GM18858 (cell line): Measurements from ENCODE around the gene BANP.
"Not testable (repeated sequence)": the region's sequence is repeated elsewhere in the genome, so short reads cannot be mapped to it uniquely, and the experiment has no call there.

Source experiments
- ATAC-seq: cut with Tn5 transposase; IDR thresholded peaks from one replicate; pipeline ENCODE4 v1.9.1; 2021; ENCODE audit not compliant: unreplicated experiment

Gene BANP

DNA sequence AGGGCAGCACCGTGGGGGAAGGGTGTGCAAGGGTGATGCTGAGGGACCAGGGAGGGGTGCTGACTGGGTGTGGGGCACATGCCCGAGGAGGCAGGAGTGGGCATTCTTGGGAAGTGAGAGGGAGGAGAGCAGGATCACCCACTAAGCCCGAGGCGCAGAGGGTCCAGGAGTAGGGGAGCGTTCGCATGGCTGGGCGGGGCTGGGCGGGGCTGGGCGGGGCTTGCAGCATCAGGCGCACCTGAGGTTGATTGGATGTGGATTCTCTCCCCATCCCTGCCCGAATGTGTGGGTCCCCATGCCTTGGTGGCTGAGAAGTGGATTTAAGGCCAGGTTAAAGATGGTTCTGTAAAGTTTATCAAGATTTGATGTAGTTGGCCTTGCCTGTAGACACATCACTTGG, 14.2 kb downstream of the BANP start:
- no peak for ATAC-seq

DNA sequence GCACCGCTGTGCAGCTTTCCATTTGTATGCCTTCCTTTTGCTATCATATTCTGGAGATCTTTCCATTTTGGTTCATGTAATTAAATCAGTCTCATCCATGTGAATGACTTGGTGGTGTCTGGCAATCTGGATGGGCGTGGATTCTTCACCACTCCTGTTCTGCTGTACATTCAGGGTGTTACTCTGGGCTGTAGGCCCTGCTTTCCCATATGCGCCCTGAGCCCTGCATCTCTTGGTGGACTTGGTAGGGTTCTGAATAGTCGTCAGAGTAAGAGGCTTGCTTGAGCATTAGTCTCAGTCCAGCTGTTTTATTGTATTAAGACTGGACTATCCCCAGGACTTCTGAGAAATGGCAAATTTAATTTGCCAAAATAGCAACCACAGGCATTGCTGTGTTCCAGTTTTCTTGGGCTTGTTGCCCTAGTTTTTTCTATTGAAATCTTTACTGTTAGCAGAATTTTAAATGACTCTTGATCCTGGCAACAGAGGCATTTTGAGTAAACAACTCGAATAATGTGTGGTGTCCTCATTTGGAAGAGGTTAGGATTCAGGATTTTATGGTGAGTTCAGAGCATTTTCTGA, 14.9 kb downstream of the BANP start:
- ATAC-seq, result no peak

DNA sequence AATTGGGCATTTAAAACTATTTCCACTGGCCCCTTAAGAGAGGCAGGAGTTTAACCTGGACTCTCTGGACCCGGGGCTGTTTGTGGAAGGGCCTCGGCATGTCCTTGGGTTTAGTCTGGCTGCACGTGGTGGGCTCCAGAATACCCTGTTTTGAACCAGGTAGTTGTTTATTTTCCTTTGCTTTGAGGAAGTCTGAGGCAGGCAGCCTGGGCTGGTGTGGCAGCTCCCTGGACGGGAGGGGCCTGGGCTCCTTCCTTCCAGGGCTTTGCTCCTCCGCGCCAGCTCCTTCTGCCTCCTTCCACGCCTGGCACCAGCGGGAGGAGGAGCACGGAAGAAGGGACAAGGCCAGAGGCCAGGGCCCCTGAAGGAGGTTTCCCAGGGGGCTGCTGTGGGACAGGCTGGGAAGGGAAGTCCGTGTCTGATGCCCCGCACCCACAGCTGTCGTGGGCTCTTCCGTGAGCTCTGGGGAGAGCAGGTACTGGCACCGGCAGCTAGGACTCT, 15.5 kb downstream of the BANP start:
- no peak for ATAC-seq

DNA sequence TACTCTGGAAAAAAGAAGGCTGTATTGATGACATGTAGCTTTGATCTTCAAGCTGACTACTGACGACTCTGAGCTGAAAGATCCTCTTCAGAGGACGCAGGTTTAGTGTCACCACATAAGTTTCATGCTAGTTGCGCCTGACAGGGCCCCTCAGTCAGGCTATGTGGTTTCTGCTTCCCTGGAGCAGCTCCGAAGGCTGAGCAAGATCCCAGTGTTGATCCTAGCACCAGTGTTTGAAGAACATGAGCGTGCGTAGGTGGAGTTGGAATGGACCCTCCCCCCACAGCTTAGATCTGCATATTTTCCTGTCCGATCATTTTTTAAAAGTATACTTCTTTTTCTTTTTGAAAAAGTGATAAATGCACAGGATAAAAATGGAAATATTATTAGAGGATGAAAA, 17.3 kb downstream of the BANP start:
- ATAC-seq, result no peak

DNA sequence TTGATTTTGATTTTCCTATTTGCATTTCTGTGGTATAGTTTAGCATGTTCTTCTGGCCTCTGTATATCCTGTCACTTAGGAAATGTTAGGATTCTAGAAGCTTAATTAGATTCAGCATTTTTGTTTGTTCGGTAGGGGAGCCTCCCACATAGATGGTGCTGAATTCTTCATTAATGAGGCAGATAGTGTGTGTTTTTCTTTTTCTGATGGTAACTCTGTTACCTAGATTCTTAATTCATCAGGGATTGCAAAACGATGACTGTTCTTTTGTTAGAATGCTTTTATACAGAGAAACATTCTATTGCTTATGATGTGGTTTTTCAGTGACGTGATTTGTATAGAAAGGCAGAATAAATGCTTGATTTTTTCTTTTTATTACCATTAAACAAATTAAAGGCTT, 19.0 kb downstream of the BANP start:
- no peak for ATAC-seq

DNA sequence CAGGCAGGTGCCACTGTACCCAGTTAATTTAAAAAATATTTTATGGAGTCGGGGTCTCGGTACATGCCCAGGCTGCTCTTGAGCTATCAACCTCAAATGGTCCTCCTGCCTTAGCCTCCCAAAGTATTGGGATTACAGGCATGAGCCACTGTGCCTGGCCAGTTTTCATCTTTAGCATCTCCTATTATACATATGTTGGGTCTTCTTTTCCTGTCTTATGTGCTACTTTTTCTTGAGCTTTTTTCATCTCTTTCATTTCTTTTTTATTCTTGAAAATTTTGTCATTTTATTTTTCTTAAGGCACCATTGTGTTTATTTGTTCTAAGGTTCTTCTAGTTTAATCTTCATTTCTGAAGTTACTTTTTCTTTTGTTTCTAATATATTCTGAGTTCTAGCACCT, 20.7 kb downstream of the BANP start:
- no peak for ATAC-seq

DNA sequence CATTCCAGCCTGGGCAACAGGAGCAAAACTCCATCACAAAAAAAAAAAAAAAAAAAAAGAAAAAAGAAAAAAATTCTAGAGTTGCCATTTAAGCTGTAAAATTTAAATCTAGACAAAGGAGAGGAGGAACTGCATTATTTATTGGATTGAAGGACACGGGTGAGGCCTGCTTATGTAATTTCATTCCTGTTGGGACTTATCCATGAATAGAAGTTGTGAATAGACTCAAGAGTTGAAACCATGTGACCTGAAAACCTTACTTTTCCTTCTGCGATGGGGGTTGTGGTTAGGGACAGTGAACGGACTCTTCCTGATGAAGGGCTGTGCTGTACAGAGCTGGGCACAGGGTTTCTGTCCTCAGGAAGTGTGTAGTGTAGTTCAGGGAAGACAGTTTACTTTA, 22.5 kb downstream of the BANP start:
- ATAC-seq, result no peak

DNA sequence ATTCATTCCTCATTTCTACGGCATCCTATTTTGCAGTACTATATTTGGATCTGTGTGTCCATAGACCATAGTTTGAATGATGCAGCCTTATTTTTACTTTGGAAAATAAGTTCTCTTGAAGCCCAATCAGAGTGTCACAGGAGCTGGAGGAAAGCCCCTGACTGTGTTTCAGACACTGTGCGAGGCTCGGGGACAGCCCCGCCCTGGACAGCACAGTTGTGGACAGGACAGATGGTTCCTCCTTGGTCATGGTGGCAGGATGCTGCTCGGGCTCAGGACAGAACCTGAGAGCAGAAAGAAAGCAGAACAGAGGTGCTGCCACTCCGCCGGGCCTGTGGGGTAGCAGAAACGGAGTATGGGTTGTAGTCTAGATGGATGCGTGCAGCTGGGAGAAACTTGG, 22.9 kb downstream of the BANP start:
- ATAC-seq, result no peak

DNA sequence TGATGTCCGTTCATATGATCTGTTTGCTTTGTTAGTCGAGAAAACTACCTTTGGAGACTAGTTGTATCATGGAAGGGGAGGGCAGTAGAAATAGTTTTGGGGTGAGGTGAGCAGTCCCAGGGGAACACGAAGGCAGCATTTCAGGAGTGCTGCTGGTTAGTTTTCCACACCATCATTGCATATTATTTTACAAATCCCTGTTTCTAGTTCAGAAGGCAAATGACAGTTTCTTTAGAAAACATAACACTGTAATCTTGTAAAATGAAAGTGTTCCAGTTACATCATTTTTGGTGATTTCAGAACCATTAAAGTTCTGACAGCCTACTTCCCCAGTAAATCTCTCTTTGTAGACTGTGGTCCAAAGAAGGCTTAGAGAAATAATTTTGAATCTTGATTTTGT, 25.4 kb downstream of the BANP start:
- no peak for ATAC-seq

DNA sequence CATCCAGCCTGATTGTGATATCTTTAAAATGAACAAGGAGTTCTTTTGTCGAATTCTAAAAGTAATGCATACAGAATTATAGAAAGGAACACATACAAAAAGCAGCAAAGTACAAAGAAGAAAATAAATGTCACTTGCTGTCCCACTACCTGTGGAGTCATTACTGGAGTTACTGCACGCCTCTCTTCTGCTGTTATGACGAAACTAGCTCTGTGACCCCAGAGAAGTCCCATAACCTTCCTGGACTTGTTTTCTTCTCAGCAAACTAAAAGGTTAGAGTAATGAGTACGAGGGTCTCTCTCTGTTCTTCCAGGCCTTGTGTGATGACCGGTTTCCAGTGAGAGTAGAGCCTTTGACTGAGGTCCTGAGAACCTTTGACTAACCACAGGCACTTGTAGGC, 26.9 kb downstream of the BANP start:
- no peak for ATAC-seq

DNA sequence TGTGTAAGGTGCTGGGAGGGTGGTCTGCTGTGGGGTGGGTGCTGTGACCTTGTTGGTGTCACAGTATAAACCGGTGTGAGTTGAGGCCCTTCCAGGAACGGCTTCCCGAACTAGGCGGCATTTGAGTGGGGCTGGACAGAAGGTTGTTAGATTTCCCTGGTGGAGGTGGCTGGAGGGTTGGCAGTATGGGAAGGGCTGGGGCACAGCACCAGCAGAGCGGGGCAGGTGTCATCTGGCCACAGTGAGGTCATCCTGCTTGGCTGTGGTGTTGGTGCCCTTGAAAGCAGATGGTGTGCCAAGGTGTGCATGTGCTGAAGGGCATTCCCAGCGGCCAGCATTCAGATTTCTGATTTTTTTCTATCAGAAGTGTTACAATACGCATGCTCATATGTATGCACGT, 28.1 kb downstream of the BANP start:
- no peak for ATAC-seq

DNA sequence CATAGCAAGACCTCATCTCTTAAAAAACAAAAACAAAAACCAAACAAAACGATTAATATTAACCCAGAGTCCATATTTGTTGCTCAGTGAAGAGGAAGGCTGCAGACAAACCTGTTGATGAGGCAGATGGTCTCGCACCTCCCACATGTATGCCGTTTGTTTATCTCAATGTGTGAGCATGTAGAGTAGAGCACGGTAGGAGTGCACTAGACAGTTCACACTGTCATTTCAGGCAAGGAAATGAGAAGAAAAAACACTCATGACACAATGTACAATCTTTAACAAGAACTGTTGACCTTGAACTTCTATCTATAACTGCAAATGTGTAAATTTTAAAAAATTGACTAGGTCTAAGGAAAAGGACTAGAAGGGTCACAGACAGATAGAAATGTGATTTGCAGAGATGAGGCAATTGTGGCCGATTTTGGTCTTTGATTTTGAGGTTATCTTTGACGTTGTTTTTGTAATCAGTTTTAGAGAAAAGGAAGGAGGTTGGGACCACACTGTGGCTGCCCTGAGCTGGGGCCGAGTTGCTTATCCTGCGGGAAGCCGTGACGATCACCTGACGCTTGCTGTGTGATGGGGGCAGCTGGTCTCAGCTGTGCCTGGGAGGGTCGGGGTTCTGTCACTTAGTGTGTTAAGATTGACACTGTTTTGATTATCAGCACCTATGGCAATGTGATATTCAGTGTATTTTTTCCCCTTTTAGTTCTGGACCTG, 28.8 kb downstream of the BANP start:
- ATAC-seq, result not testable (repeated sequence)

DNA sequence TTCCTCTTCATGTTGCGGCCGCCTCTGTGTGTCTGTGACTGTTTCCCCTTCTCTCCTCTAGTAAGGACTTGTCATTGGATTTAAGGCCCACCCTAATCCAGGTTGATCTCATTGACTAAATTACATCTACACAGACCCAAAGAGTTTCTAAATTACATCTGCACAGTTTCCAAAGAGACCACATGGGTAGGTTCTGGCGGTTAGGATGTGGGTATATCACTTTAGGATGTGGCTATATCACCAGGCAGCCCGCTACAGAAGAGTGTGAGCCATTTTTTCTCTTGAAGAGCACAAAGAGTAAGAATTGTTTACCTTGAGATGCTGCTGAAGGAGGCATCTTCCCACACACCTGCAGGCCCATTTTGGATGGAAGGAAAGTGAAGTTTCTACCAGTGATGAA, 30.1 kb downstream of the BANP start:
- ATAC-seq, result not testable (repeated sequence)

DNA sequence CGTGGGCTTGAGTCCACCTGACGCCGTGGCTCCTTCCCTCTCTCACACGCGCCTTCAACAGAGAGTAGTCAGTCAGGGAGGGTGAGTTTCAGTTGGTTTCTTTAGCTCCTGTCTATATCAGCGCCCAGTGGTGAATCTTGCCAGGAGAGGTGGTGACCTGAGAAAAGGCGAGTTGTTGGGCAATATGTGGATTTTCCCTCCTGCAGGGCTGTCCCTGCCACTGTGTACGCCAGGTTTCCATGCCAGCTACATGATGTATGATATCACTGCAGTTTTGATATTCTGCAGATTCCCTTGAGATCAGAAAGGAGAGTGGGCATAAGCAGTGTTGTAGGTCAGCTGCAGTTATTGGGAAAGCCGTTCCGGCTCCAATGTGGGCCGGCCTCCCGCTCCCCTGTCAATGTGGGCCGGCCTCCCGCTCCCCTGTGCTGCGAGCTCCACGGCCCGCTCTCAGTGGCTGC, 31.4 kb downstream of the BANP start:
- ATAC-seq, result no peak

DNA sequence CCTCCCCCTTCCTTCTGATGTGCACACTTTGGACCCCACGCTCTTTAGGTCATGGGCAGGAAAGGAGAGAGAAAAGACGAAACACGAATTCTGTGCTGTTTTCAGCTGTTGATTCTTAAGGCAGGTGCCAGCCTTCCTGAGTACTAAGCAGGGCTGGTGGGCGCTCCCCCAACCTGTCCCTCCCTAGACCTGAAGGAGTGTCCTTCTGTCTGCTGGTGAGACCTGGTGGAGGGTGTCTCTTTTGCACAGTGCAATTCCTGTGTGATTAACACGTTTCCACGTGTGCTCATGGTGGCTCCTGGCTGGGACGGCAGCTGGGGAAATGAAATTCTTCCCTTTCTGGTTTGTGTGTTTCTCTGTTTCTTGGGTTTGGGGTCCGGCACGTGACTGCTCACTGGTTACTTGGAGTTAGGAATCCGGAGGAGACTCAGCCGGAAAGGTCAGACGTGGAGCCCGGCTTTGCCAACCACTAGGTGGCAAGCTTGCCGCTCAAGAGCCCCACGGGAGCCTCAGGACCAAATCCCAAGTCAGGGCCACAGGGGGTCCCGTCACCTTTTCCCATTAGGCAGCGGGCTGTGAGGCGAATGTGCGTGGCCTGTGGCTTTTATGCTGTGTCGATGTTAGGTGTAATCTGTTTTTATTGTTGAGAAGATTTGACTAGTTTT, 32.0 kb downstream of the BANP start:
- ATAC-seq, result not testable (repeated sequence)

DNA sequence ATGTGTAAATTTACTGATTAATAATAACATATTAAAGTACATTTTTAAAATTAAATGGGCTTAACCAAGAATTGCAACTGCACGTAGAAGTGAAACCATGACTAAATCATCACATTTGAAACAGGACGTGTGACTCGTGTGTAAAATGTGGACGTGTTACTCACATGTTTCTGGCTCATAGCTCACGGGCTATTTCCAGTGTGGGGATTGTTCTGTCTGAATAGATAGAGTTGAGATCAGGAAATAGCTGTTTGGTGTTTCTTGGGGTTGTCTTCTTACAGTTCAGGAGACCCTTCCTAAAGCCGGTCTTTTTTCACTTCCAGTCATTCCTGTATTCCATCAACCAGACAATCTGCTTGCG, 32.5 kb downstream of the BANP start:
- not testable (repeated sequence) for ATAC-seq

DNA sequence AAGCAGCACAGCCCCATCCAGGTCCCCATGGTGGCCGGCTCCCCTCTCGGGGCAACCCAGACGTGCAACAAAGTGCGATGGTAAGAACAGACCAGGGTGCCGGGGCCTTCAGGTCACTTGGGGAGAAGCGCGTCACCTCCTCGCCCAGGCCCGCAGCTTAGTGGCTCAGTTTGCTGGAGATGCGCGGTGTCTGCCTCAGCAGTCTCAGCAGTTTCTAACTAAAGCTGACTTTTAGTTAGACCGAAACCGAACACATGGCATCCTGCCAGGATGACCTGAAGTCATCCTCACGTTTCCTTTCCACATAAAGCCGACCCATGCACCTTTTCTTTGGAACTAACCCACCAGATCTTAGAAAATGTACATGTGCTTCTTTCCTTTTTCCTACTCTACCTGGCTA, 32.9 kb downstream of the BANP start:
- not testable (repeated sequence) for ATAC-seq

DNA sequence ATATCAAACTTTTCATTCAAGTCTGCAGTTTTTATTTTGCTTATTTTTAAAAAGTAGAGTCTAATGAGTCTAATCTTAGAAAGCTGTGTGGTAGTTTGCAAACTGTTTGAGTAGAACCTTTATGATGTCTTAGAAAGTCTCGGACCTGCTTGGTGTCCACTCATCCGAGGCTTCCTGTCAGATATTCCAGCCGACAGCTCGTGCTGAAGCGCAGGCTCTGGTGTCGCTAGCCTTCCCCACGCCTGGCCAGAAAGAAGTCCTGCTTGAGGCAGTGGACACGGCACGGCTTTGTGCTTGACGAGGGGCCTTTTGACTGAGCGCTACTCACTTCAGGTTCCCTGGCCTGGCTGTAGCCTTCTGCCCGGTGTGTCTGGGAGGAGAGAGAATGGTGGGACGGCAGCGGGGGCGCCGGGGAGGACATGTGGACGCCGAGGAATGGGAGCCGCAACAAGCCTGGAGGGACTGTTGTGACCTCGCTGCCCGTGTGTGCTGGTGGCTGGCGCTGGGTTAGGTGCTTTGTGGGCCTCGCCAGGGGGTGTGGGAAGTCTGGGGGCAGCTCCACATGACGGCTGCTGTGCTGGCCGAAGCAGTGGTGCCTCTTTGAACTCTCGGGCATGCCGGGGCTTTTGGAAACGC, 33.5 kb downstream of the BANP start:
- ATAC-seq, result no peak

DNA sequence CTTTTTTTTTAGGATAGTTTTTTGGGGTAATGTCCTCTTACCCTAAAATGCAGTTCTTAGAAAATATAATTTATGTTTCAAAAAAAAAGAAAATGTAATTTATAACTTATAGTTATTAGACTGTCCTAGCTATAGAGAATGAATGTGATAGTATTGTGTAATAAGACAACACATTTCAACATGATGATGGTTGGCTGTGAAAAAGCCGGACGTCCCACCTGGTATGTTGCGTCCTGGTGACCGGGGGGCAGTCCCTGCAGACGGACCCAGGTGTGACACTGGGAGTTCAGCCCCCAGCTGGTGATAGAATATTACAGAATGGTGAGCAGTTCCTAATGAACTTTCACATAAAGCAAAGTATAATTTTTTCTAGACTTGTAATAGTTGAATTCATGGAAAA, 34.3 kb downstream of the BANP start:
- ATAC-seq, result not testable (repeated sequence)

DNA sequence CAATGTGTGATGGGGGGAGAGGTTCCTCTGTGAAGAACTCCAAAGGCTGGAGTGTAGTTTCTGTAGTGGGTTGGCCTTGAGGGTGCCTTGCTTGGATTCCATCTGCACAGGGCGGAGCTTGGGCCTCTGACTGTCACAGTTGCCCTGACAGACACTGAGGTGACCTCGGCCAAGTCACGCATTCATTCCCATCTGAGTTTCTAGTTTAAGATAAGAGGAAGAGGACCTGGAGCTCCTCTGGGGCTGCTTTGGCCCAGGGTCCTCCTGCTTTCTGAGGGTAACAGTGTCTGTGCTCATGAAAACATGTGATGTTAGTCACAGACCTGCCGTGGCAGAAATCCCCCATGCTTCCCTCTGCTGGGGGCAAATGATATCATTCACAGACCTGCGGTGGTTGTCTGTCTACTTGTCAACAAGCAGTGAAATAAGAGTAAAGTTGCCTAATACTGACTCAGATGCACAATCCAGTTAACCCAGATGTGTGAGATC, 35.2 kb downstream of the BANP start:
- ATAC-seq, result not testable (repeated sequence)

DNA sequence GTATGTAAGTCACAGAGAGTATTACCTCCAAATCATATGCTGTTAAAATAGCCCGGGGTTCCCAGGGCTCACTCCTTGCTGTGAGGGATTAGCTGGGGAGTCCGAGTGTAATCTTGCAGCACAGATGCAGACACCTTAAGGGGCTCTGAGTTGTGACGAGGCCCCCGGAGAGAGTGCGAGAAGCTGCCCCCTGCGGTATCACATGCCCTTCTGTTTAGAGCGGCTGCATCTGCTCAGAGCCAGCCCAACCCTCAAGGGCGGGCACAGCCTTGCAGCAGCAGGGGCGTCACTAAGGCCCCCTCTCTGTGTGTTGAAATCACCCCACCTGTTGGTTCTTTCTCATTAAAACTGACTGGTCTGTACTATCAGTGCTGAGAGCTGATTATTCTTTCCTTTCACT, 37.4 kb downstream of the BANP start:
- ATAC-seq, result not testable (repeated sequence)

DNA sequence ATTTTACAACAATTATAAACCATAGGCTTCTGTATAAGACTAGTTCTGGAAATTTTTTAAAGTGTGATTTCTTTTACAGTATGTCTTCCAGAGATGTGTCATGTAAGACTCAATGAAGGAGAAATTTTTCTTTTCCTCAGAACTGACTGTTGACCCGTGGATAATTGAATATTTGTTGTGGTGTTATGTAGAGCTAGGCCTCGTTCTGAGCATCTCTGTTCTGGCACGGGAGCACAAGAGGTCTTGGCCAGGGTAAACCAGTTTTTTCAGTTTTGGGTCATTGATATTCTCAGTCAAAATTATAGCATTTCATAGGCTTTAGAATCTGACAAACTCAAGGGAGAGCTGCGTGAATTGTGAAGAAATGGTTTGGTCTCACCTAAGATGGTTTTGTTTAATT, 39.0 kb downstream of the BANP start:
- not testable (repeated sequence) for ATAC-seq
